ENCODE results near the gene ACOX3.

GRCh38 chr4:8322794-8323704 lies 117.5 kb downstream of the ACOX3 start:
- TF ChIP-seq CTCF (conservative IDR thresholded peaks at IDR 0.05; ENCODE audit: low read depth, low read length) (no peak), EZH2 (IDR thresholded peaks at IDR 0.05; ENCODE audit: low read length, unreplicated experiment) (no peak), EZH2phosphoT487 (IDR thresholded peaks at IDR 0.05; ENCODE audit: borderline replicate concordance, low read length) (no peak)
